HL-60 (cell line): ENCODE data around the gene ACR.

ENCODE experiments used
- CTCF ChIP-seq: IDR thresholded peaks from one replicate; pipeline ENCODE4 v1.5.1; 2011; ENCODE audit warnings: low read length, control low read depth, inconsistent platforms; ENCODE audit not compliant: insufficient read depth
- GABPA ChIP-seq: IDR thresholded peaks from 2 replicates; pipeline ENCODE4 v1.6.1; 2012; ENCODE audit warnings: low read depth
- POLR2AphosphoS5 ChIP-seq: IDR thresholded peaks from 2 replicates; pipeline ENCODE4 v1.6.1; 2012; ENCODE audit warnings: low read depth
- REST ChIP-seq: IDR thresholded peaks from 2 replicates; pipeline ENCODE4 v1.6.1; 2012; ENCODE audit warnings: low read depth; ENCODE audit not compliant: insufficient replicate concordance
- SPI1 ChIP-seq: IDR thresholded peaks from 2 replicates; pipeline ENCODE4 v1.6.1; 2012; ENCODE audit warnings: low read depth, mild to moderate bottlenecking, borderline replicate concordance

- TF ChIP-seq CTCF (no peak), SPI1 (no peak), REST (no peak), GABPA (no peak), POLR2AphosphoS5 (no peak)
Observed at GRCh38 chr22:50729391-50730012, 8.5 kb upstream of the ACR start.
